Measurements from ENCODE around the gene KLF13. TPM values are rescaled to one million over a fixed set of nuclear protein-coding genes. Genes with fewer than 3 reads are reported as not detected.

Gene KLF13
- total and polyA plus RNA-seq, 2 experiments from 2014 or later, result 23.5 to 28.6 TPM

GRCh38 chr15:31314380-31314779 is 12.3 kb upstream of the KLF13 start:
- no peaks in the 10 kb centered on the region for H3K79me2 ChIP-seq (replicated peaks; ENCODE audit: insufficient read depth)
- H4K20me1 ChIP-seq (replicated peaks; ENCODE audit: insufficient read depth), result no peaks in the 10 kb centered on the region
- peaks cover 4% of the 10 kb centered on the region for H3K27me3 Mint-ChIP-seq (ENCODE audit: insufficient read depth, low read depth, poor library complexity)
- DNase-seq (ENCODE audit: low spot score) (no peak), ATAC-seq (no peak)
- H3K27ac ChIP-seq (ENCODE audit: low read depth), result no peak overlapping the region
- H3K27me3 ChIP-seq (ENCODE audit: insufficient read depth), result no peaks in the 10 kb centered on the region
- no peaks in the 10 kb centered on the region; the same call in 1 of the 2 replicates for H3K9me2 ChIP-seq (ENCODE audit: insufficient read depth)
- no peak overlapping the region for H3K27ac Mint-ChIP-seq
- peaks cover 15% of the 10 kb centered on the region for H3K4me1 Mint-ChIP-seq
- peaks cover 4% of the 10 kb centered on the region; the same call in 1 of the 2 replicates for H3K4me1 ChIP-seq (ENCODE audit: insufficient read depth)
- H3K36me3 Mint-ChIP-seq (ENCODE audit: low read depth), result no peaks in the 10 kb centered on the region
- no peak overlapping the region for H3K4me3 ChIP-seq
- H3K36me3 ChIP-seq (ENCODE audit: insufficient read depth), result no peaks in the 10 kb centered on the region
- H2AFZ ChIP-seq, result no peak overlapping the region; the same call in 1 of the 2 replicates
- H3K9me3 Mint-ChIP-seq, result peaks cover 5% of the 10 kb centered on the region; the same call in 1 of the 3 replicates
- TF ChIP-seq ZNF114 (CRISPR knock-in tag; IDR thresholded peaks at IDR 0.05) (no peak), ZNF462 (CRISPR knock-in tag; IDR thresholded peaks at IDR 0.05) (no peak), ZNF331 (CRISPR knock-in tag; IDR thresholded peaks at IDR 0.05; ENCODE audit: low read depth) (no peak), STAT1 (IDR thresholded peaks at IDR 0.05; ENCODE audit: unreplicated experiment) (no peak), CREB1 (CRISPR knock-in tag; IDR thresholded peaks at IDR 0.05; ENCODE audit: low read depth) (no peak), REST (IDR thresholded peaks at IDR 0.05; ENCODE audit: unreplicated experiment) (no peak), JUNB (IDR thresholded peaks at IDR 0.05; ENCODE audit: unreplicated experiment) (no peak), ETS1 (IDR thresholded peaks at IDR 0.05) (no peak)
- H3K4me3 Mint-ChIP-seq, result no peak overlapping the region
- H3K4me2 ChIP-seq, result no peak overlapping the region
- H3F3A ChIP-seq (replicated peaks; ENCODE audit: low read depth), result no peaks in the 10 kb centered on the region
